Brain microvascular endothelial cell (primary cell): ENCODE results near the gene SESN3.
"Not testable (repeated sequence)": the region's sequence is repeated elsewhere in the genome, so short reads cannot be mapped to it uniquely, and the experiment has no call there.

Experiments
- DNase-seq: peaks from one replicate; pipeline ENCODE4 v3.0.0-alpha.2; 2020
- H3K27ac ChIP-seq: fragments of 250-450 bp; sonication (Bioruptor Pico); 2 replicates; pipeline ENCODE4 v1.5.1; 2020; ENCODE audit warnings: mild to moderate bottlenecking, moderate library complexity
- H3K27me3 ChIP-seq: fragments of 250-450 bp; sonication (Bioruptor Pico); replicated peaks from 2 replicates; pipeline ENCODE4 v1.5.1; 2020; ENCODE audit warnings: mild to moderate bottlenecking
- H3K36me3 ChIP-seq: fragments of 250-450 bp; sonication (Bioruptor Pico); replicated peaks from 2 replicates; pipeline ENCODE4 v1.5.1; 2020; ENCODE audit warnings: mild to moderate bottlenecking
- H3K4me3 ChIP-seq: 2 replicates; pipeline ENCODE4 v1.5.1; 2011; ENCODE audit warnings: low read depth, mild to moderate bottlenecking, control low read depth, low read length, moderate library complexity
- in situ Hi-C: cut with HindIII; loops from 2 replicates; pipeline ENCODE4 v1.10.0; 2017; ENCODE audit warnings: low sequenced_read_pairs, low pct_ligation_motif_present
- TF ChIP-seq, protein P1 (sequence below): IDR thresholded peaks from 2 replicates; pipeline ENCODE4 v1.5.1; 2011; ENCODE audit warnings: low read depth, mild to moderate bottlenecking, moderate library complexity, low read length, control low read depth, inconsistent platforms; ENCODE audit errors: missing control alignments

The SESN3 gene, protein sequence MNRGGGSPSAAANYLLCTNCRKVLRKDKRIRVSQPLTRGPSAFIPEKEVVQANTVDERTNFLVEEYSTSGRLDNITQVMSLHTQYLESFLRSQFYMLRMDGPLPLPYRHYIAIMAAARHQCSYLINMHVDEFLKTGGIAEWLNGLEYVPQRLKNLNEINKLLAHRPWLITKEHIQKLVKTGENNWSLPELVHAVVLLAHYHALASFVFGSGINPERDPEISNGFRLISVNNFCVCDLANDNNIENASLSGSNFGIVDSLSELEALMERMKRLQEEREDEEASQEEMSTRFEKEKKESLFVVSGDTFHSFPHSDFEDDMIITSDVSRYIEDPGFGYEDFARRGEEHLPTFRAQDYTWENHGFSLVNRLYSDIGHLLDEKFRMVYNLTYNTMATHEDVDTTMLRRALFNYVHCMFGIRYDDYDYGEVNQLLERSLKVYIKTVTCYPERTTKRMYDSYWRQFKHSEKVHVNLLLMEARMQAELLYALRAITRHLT

DNA sequence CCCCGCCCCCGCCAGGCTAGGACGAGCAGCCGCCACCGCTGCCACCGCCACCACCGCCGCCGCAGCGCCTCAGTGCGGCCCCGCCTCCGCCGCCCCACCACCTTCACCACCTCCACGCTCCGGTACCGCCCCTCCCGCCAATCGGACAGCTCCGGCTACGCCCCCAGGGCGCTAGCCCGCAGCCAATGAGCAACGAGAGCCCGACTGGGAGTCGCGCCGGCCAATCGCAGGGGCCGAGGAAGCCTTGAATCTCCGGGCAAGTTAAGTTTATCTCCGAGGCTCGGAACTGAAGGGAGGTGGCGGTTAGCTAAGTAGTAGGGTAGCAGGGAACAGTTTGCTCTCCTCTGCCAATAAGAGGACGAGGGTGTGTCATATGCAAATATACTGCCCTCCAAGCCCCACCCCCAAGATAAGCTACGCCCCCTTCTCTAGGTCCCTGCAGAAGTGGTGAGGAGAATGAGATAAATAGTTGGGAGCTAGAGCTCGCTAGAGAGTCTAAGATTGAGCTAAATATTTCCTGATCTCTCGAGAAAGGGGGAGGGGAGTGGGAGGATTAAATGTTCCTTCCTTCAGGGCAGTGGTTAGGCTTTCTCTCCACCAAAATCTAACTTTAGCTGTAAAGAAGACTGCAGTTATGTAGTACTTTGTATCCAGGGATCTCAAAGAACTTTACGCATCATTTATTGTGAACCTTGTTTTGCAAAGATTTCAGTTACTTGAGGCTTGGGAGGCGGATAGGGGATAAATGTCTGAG lies at the start of gene SESN3:
TSS of gene SESN3 (minus strand) at position 76 of the 754 bp plus-strand sequence. CDS start 342 bp downstream, outside the sequence.
- no peaks in the 10 kb centered on the region for H3K27me3 ChIP-seq
- no peaks in the 10 kb centered on the region for H3K36me3 ChIP-seq
- in situ Hi-C loops: no loop called here
- DNase-seq: peak; percentile 99
- H3K27ac ChIP-seq: peak within 1 kb of the TSS; percentile 10
- TF ChIP-seq, protein P1, sequence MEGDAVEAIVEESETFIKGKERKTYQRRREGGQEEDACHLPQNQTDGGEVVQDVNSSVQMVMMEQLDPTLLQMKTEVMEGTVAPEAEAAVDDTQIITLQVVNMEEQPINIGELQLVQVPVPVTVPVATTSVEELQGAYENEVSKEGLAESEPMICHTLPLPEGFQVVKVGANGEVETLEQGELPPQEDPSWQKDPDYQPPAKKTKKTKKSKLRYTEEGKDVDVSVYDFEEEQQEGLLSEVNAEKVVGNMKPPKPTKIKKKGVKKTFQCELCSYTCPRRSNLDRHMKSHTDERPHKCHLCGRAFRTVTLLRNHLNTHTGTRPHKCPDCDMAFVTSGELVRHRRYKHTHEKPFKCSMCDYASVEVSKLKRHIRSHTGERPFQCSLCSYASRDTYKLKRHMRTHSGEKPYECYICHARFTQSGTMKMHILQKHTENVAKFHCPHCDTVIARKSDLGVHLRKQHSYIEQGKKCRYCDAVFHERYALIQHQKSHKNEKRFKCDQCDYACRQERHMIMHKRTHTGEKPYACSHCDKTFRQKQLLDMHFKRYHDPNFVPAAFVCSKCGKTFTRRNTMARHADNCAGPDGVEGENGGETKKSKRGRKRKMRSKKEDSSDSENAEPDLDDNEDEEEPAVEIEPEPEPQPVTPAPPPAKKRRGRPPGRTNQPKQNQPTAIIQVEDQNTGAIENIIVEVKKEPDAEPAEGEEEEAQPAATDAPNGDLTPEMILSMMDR: peak; percentile 2
- peak within 1 kb of the TSS; percentile 71 for H3K4me3 ChIP-seq

DNA sequence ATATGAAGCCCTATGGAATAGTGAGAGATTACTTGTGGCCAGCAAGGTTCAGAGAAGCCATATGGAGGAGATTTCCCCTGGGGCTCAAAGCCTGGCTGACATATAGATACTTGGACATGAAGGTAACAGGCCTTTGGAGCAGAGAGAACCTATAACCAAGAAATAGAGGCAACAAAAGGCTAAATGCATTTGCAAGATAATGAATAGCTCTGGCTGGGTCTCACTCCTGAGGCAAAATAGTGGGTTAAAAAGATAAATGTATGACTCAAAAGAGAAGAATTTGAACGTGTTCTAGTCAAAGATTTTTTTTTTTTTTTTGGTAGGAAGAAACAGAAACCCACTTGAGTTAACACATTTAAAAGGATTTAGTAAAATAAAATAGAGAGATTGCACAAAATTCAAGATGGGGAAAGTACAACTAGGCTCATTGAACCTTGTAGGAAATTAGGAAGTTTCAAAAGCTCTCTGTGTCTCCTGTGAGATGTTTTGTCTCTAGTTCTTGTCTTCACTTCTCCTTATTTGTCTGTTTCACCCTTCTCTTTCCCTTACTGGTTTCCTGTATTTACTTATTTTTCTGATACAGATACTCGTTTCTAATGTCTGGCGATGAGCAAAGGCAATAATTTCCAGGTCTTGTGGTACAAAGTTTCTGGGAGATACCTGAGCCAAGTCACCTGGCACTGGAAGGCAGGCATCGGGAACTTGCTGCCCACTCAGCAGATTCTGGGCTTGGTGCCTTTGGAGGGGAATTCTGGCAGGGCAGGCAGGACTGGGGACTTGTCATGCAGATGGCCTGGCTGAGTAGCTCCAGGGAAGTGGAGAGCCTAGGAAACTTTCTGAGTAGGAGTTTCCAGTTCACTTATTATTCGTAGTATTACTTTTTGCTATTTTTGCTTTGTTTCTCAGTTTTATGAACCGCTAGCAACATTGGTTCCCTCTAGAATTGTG lies 49.2 kb upstream of the SESN3 start:
- H3K27ac ChIP-seq: no peak overlapping the region
- no peak overlapping the region for H3K4me3 ChIP-seq
- H3K36me3 ChIP-seq: no peaks in the 10 kb centered on the region
- TF ChIP-seq, protein P1: no peak
- in situ Hi-C loops: no loop called here
- DNase-seq: no peak
- no peaks in the 10 kb centered on the region for H3K27me3 ChIP-seq

DNA sequence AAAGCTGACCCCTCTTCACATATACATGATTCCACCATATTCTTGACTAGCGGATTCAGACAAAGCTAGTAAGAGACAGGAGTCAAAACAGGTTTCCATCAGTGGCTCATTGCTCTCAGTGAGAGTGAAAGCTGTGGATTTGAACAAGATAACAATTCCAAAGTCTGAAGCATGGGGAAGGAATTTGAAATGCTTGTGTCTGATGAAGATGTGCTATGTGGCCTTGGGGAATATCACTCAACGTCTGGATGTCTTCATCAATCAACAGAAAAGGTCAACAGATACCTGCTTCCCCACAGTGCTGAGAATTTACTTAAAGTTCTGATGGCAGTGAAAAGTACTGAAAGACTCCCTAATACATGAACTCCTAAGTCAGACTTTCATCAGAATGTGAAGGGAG lies 46.9 kb upstream of the SESN3 start:
- no peak overlapping the region for H3K4me3 ChIP-seq
- DNase-seq: no peak
- no peak overlapping the region for H3K27ac ChIP-seq
- TF ChIP-seq, protein P1: no peak
- H3K36me3 ChIP-seq: no peaks in the 10 kb centered on the region
- H3K27me3 ChIP-seq: no peaks in the 10 kb centered on the region
- in situ Hi-C loops: no loop called here

DNA sequence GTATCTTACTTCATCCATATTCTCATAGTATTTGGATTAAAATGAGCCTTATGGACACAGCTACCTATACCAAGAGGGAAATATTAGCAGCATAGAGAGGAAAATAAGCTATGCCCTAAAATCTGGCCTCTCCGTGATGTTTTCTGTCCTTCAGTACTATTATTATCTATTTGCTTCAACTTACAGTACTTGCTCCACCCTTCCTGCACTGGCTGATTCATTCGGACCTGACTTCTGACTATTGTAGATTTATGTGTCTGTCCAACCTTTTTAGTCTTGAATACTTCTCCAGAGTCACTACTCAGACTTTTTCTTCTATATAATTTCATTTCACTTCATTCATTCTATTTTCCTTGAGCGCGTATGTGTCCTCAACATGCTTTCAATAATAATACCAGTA lies 45.1 kb upstream of the SESN3 start:
- H3K36me3 ChIP-seq: no peaks in the 10 kb centered on the region
- in situ Hi-C loops: no loop called here
- TF ChIP-seq, protein P1: no peak
- DNase-seq: no peak
- H3K27ac ChIP-seq: no peak overlapping the region
- H3K27me3 ChIP-seq: no peaks in the 10 kb centered on the region
- H3K4me3 ChIP-seq: no peak overlapping the region

DNA sequence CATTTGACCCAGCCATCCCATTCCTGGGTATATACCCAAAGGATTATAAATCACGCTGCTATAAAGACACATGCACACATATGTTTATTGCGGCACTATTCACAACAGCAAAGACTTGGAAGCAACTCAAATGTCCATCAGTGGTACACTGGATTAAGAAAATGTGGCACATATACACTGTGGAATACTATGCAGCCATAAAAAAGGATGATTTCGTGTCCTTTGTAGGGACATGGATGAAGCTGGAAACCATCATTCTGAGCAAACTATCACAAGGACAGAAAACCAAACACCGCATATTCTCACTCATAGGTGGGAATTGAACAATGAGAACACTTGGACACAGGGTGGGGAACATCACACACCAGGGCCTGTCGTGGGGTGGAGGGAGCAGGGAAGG lies 42.6 kb upstream of the SESN3 start:
- in situ Hi-C loops, H3K27me3 ChIP-seq, DNase-seq, H3K27ac ChIP-seq, H3K4me3 ChIP-seq, H3K36me3 ChIP-seq: not testable (repeated sequence)
